GM18907 (cell line): ENCODE measurements around the gene RPS17.
"Not testable (repeated sequence)": the region's sequence is repeated elsewhere in the genome, so short reads cannot be mapped to it uniquely, and the experiment has no call there.

Experiments
- ATAC-seq: cut with Tn5 transposase; IDR thresholded peaks from one replicate; pipeline ENCODE4 v1.9.1; 2021; ENCODE audit warnings: mild to moderate bottlenecking, moderate library complexity; ENCODE audit not compliant: unreplicated experiment

The RPS17 gene

GRCh38 chr15:82530606-82531379 lies 9.5 kb downstream of the RPS17 start:
- ATAC-seq, result peak; percentile 88

- no peak for ATAC-seq
Measured at GRCh38 chr15:82530006-82530405, 10.3 kb downstream of the RPS17 start.

GRCh38 chr15:82513587-82513986 lies 26.7 kb downstream of the RPS17 start:
- not testable (repeated sequence) for ATAC-seq

- ATAC-seq, result not testable (repeated sequence)
Measured at GRCh38 chr15:82507693-82508092, 32.6 kb downstream of the RPS17 start.

GRCh38 chr15:82507087-82507486 lies 33.2 kb downstream of the RPS17 start:
- ATAC-seq, result not testable (repeated sequence)

- ATAC-seq, result not testable (repeated sequence)
Measured at GRCh38 chr15:82505842-82506241, 34.4 kb downstream of the RPS17 start.

GRCh38 chr15:82504074-82504473 lies 36.2 kb downstream of the RPS17 start:
- ATAC-seq, result not testable (repeated sequence)

- ATAC-seq, result peak; percentile 72
Measured at GRCh38 chr15:82502700-82503339, 37.4 kb downstream of the RPS17 start.

GRCh38 chr15:82500772-82501171 lies 39.5 kb downstream of the RPS17 start:
- ATAC-seq, result not testable (repeated sequence)

GRCh38 chr15:82497978-82498377 lies 42.3 kb downstream of the RPS17 start:
- not testable (repeated sequence) for ATAC-seq

- ATAC-seq, result not testable (repeated sequence)
Measured at GRCh38 chr15:82488250-82488649, 52.0 kb downstream of the RPS17 start.

- ATAC-seq, result not testable (repeated sequence)
Measured at GRCh38 chr15:82487045-82487444, 53.2 kb downstream of the RPS17 start.
